Rectal smooth muscle tissue (tissue), 1 donor: ENCODE data around the gene NUDCD2.
A peak's percentile ranks its signal among the peaks of the same experiment; 100 is the strongest.
"Not testable (repeated sequence)": the region's sequence is repeated elsewhere in the genome, so short reads cannot be mapped to it uniquely, and the experiment has no call there.

Experiments used
- H3K27ac ChIP-seq: one replicate; pipeline ENCODE4 v1.7.0; 2013; ENCODE audit warnings: low read depth, low read length, inconsistent platforms
- H3K27me3 ChIP-seq: one replicate; pipeline ENCODE4 v1.7.0; 2013; ENCODE audit warnings: low read length; ENCODE audit not compliant: control insufficient read depth, insufficient read depth
- H3K36me3 ChIP-seq: one replicate; pipeline ENCODE4 v1.7.0; 2013; ENCODE audit warnings: low read length; ENCODE audit not compliant: control insufficient read depth, insufficient read depth
- H3K4me1 ChIP-seq: one replicate; pipeline ENCODE4 v1.7.0; 2013; ENCODE audit warnings: low read length; ENCODE audit not compliant: control insufficient read depth, insufficient read depth
- H3K4me3 ChIP-seq: one replicate; pipeline ENCODE4 v1.7.0; 2013; ENCODE audit warnings: low read length
- H3K9ac ChIP-seq: one replicate; pipeline ENCODE4 v1.7.0; 2013; ENCODE audit warnings: low read length

The NUDCD2 gene

GRCh38 chr5:163437309-163438182, 22.4 kb downstream of the NUDCD2 start, which contains the start of gene CCNG1:
CCNG1 (plus strand) TSS chr5:163437595; CDS start chr5:163439257, 1,662 bp downstream.
- peak within 1 kb of the TSS; percentile 91 for H3K4me3 ChIP-seq
- peaks cover 4% of the 10 kb centered on the region for H3K36me3 ChIP-seq
- peak within 1 kb of the TSS; percentile 87 for H3K27ac ChIP-seq
- H3K9ac ChIP-seq: peak within 1 kb of the TSS; percentile 81
- H3K27me3 ChIP-seq: no peaks in the 10 kb centered on the region
- H3K4me1 ChIP-seq: peaks cover 9% of the 10 kb centered on the region

GRCh38 chr5:163437011-163437308, 22.9 kb downstream of the NUDCD2 start:
- H3K4me1 ChIP-seq: peaks cover 9% of the 10 kb centered on the region

GRCh38 chr5:163436515-163436914, 23.4 kb downstream of the NUDCD2 start:
- H3K4me3 ChIP-seq: no peak overlapping the region
- no peaks in the 10 kb centered on the region for H3K36me3 ChIP-seq
- H3K4me1 ChIP-seq: peaks cover 9% of the 10 kb centered on the region
- no peaks in the 10 kb centered on the region for H3K27me3 ChIP-seq
- no peak overlapping the region for H3K9ac ChIP-seq
- peak overlapping the region; percentile 35 for H3K27ac ChIP-seq

More at GRCh38 chr5:163437011-163437308, 22.9 kb downstream of the NUDCD2 start:
- Histone ChIP-seq H3K36me3 (no peaks in the 10 kb centered on the region), H3K9ac (no peak overlapping the region), H3K27me3 (no peaks in the 10 kb centered on the region), H3K4me3 (peak overlapping the region; percentile 91), H3K27ac (peak overlapping the region; percentile 35)

- H3K4me1 ChIP-seq: peaks cover 5% of the 10 kb centered on the region
- H3K27me3 ChIP-seq: no peaks in the 10 kb centered on the region
- no peak overlapping the region for H3K4me3 ChIP-seq
- no peak overlapping the region for H3K9ac ChIP-seq
- no peak overlapping the region for H3K27ac ChIP-seq
- no peaks in the 10 kb centered on the region for H3K36me3 ChIP-seq
Measured at GRCh38 chr5:163434401-163434866, 25.5 kb downstream of the NUDCD2 start.

GRCh38 chr5:163433271-163433670, 26.6 kb downstream of the NUDCD2 start:
- Histone ChIP-seq H3K9ac (no peak overlapping the region), H3K36me3 (no peaks in the 10 kb centered on the region), H3K4me1 (no peaks in the 10 kb centered on the region), H3K27me3 (no peaks in the 10 kb centered on the region), H3K27ac (no peak overlapping the region), H3K4me3 (no peak overlapping the region)

- Histone ChIP-seq H3K36me3 (no peaks in the 10 kb centered on the region), H3K4me1 (no peaks in the 10 kb centered on the region), H3K9ac (no peak overlapping the region), H3K4me3 (no peak overlapping the region), H3K27ac (no peak overlapping the region), H3K27me3 (no peaks in the 10 kb centered on the region)
Measured at GRCh38 chr5:163432544-163432943, 27.4 kb downstream of the NUDCD2 start.

GRCh38 chr5:163426128-163426527, 33.8 kb downstream of the NUDCD2 start:
- not testable (repeated sequence) for H3K36me3 ChIP-seq, H3K9ac ChIP-seq, H3K4me1 ChIP-seq, H3K27ac ChIP-seq, H3K4me3 ChIP-seq, H3K27me3 ChIP-seq

- no peak overlapping the region for H3K9ac ChIP-seq
- H3K36me3 ChIP-seq: no peaks in the 10 kb centered on the region
- H3K4me3 ChIP-seq: no peak overlapping the region
- no peaks in the 10 kb centered on the region for H3K27me3 ChIP-seq
- no peak overlapping the region for H3K27ac ChIP-seq
- H3K4me1 ChIP-seq: no peaks in the 10 kb centered on the region
Measured at GRCh38 chr5:163424836-163425235, 35.1 kb downstream of the NUDCD2 start.

- H3K4me1 ChIP-seq, H3K27me3 ChIP-seq, H3K36me3 ChIP-seq, H3K27ac ChIP-seq, H3K4me3 ChIP-seq, H3K9ac ChIP-seq: not testable (repeated sequence)
Measured at GRCh38 chr5:163415673-163416072, 44.2 kb downstream of the NUDCD2 start.

GRCh38 chr5:163410505-163410904, 49.4 kb downstream of the NUDCD2 start:
- Histone ChIP-seq H3K9ac (no peak overlapping the region), H3K27me3 (no peaks in the 10 kb centered on the region), H3K27ac (no peak overlapping the region), H3K36me3 (no peaks in the 10 kb centered on the region), H3K4me3 (no peak overlapping the region), H3K4me1 (no peaks in the 10 kb centered on the region)

- no peaks in the 10 kb centered on the region for H3K4me1 ChIP-seq
- H3K36me3 ChIP-seq: no peaks in the 10 kb centered on the region
- no peak overlapping the region for H3K9ac ChIP-seq
- no peaks in the 10 kb centered on the region for H3K27me3 ChIP-seq
- H3K4me3 ChIP-seq: no peak overlapping the region
- no peak overlapping the region for H3K27ac ChIP-seq
Measured at GRCh38 chr5:163409384-163409783, 50.5 kb downstream of the NUDCD2 start.

- no peak overlapping the region for H3K9ac ChIP-seq
- no peak overlapping the region for H3K4me3 ChIP-seq
- no peaks in the 10 kb centered on the region for H3K4me1 ChIP-seq
- H3K27ac ChIP-seq: no peak overlapping the region
- no peaks in the 10 kb centered on the region for H3K36me3 ChIP-seq
- no peaks in the 10 kb centered on the region for H3K27me3 ChIP-seq
Measured at GRCh38 chr5:163408311-163408923, 51.5 kb downstream of the NUDCD2 start.
